Endothelial cell (in vitro differentiated cells): ENCODE measurements around the gene BLZF1. TPM values are rescaled to one million over a fixed set of nuclear protein-coding genes. Genes with fewer than 3 reads are reported as not detected.

Experiments
- DNase-seq: peaks from one replicate; pipeline ENCODE4 v3.0.0; 2021; ENCODE audit warnings: low spot score
- H3K27ac Mint-ChIP-seq: one replicate; pipeline ENCODE4 v1.8.0; 2021; ENCODE audit warnings: mixed read lengths, inconsistent platforms; ENCODE audit not compliant: unreplicated experiment
- H3K27me3 Mint-ChIP-seq: one replicate; pipeline ENCODE4 v1.8.0; 2021; ENCODE audit warnings: mild to moderate bottlenecking, moderate library complexity, mixed read lengths, inconsistent platforms; ENCODE audit not compliant: unreplicated experiment
- H3K36me3 Mint-ChIP-seq: one replicate; pipeline ENCODE4 v1.8.0; 2021; ENCODE audit warnings: mild to moderate bottlenecking, low read depth, mixed read lengths, inconsistent platforms; ENCODE audit not compliant: unreplicated experiment
- H3K4me1 Mint-ChIP-seq: one replicate; pipeline ENCODE4 v1.8.0; 2021; ENCODE audit warnings: mild to moderate bottlenecking, mixed read lengths, inconsistent platforms; ENCODE audit not compliant: unreplicated experiment
- H3K4me3 Mint-ChIP-seq: one replicate; pipeline ENCODE4 v1.8.0; 2021; ENCODE audit warnings: mild to moderate bottlenecking, mixed read lengths, inconsistent platforms; ENCODE audit not compliant: unreplicated experiment
- H3K9me3 Mint-ChIP-seq: one replicate; pipeline ENCODE4 v1.8.0; 2021; ENCODE audit warnings: mixed read lengths, inconsistent platforms; ENCODE audit not compliant: unreplicated experiment
- CTCF ChIP-seq: fragments of 200-600 bp; sonication (generic); IDR thresholded peaks from one replicate; pipeline ENCODE4 v1.5.0; 2021; ENCODE audit warnings: antibody characterized with exemption; ENCODE audit not compliant: unreplicated experiment
- total RNA-seq: library from RNA; stranded (reverse); fragmentation: NEBNext Ultra II Directional; extraction: Animal tissue kit (Norgen Biotek cat#: 25700); gene quantifications from one replicate; pipeline ENCODE4 v1.2.1, GENCODE V29; 2021; ENCODE audit not compliant: unreplicated experiment

Gene BLZF1
- total RNA-seq, 1 donor from 2014 or later = 15.2 TPM

GRCh38 chr1:169345511-169345910, 22.5 kb upstream of the BLZF1 start:
- H3K9me3 Mint-ChIP-seq = no peaks in the 10 kb centered on the region
- DNase-seq = no peak
- peaks cover 2% of the 10 kb centered on the region for H3K27me3 Mint-ChIP-seq
- H3K36me3 Mint-ChIP-seq = peaks cover 5% of the 10 kb centered on the region
- no peak overlapping the region for H3K27ac Mint-ChIP-seq
- TF ChIP-seq CTCF = no peak
- no peaks in the 10 kb centered on the region for H3K4me1 Mint-ChIP-seq
- no peak overlapping the region for H3K4me3 Mint-ChIP-seq

- no peaks in the 10 kb centered on the region for H3K27me3 Mint-ChIP-seq
- H3K4me3 Mint-ChIP-seq = no peak overlapping the region
- no peaks in the 10 kb centered on the region for H3K4me1 Mint-ChIP-seq
- no peaks in the 10 kb centered on the region for H3K36me3 Mint-ChIP-seq
- DNase-seq = no peak
- H3K27ac Mint-ChIP-seq = no peak overlapping the region
- H3K9me3 Mint-ChIP-seq = no peaks in the 10 kb centered on the region
- no peak for TF ChIP-seq CTCF
These were observed 21.9 kb upstream of the BLZF1 start for GRCh38 chr1:169346036-169346589.

GRCh38 chr1:169347688-169348382, 20.2 kb upstream of the BLZF1 start:
- H3K4me3 Mint-ChIP-seq = no peak overlapping the region
- no peak for DNase-seq
- no peaks in the 10 kb centered on the region for H3K27me3 Mint-ChIP-seq
- H3K27ac Mint-ChIP-seq = no peak overlapping the region
- no peaks in the 10 kb centered on the region for H3K4me1 Mint-ChIP-seq
- TF ChIP-seq CTCF = no peak
- no peaks in the 10 kb centered on the region for H3K36me3 Mint-ChIP-seq
- no peaks in the 10 kb centered on the region for H3K9me3 Mint-ChIP-seq

GRCh38 chr1:169348383-169349036, 19.5 kb upstream of the BLZF1 start:
- peak; percentile 29 for DNase-seq
- Mint-ChIP-seq H3K9me3 (no peaks in the 10 kb centered on the region), H3K27ac (no peak overlapping the region), H3K4me1 (no peaks in the 10 kb centered on the region), H3K36me3 (no peaks in the 10 kb centered on the region), H3K4me3 (no peak overlapping the region), H3K27me3 (no peaks in the 10 kb centered on the region)
- peak; percentile 93 for TF ChIP-seq CTCF

GRCh38 chr1:169360415-169360814, 7.6 kb upstream of the BLZF1 start:
- no peak overlapping the region for H3K27ac Mint-ChIP-seq
- H3K9me3 Mint-ChIP-seq = no peaks in the 10 kb centered on the region
- H3K4me3 Mint-ChIP-seq = no peak overlapping the region
- no peaks in the 10 kb centered on the region for H3K27me3 Mint-ChIP-seq
- DNase-seq = no peak
- H3K36me3 Mint-ChIP-seq = peaks cover 6% of the 10 kb centered on the region
- TF ChIP-seq CTCF = no peak
- no peaks in the 10 kb centered on the region for H3K4me1 Mint-ChIP-seq
